ENCODE results near the gene LRRC71.

Gene LRRC71

GRCh38 chr1:156949127-156949526 is 28.7 kb downstream of the LRRC71 start:
- DNase-seq (ENCODE audit: low read depth): no peak
- no peak overlapping the region for H3K4me3 ChIP-seq (ENCODE audit: low read depth, low read length)
- TF ChIP-seq CTCF (IDR thresholded peaks at IDR 0.05; ENCODE audit: low read depth, low read length) (no peak), MYC (IDR thresholded peaks at IDR 0.05; ENCODE audit: low read depth, low read length) (no peak), MAX (IDR thresholded peaks at IDR 0.05; ENCODE audit: low read depth, low read length) (no peak), POLR2A (IDR thresholded peaks at IDR 0.05; ENCODE audit: extremely low read depth, insufficient read length) (no peak)

- H3K4me3 ChIP-seq (ENCODE audit: low read depth, low read length): no peak overlapping the region
- no peak for TF ChIP-seq MYC (IDR thresholded peaks at IDR 0.05; ENCODE audit: low read depth, low read length)
- TF ChIP-seq POLR2A (IDR thresholded peaks at IDR 0.05; ENCODE audit: extremely low read depth, insufficient read length): no peak
- no peak for TF ChIP-seq CTCF (IDR thresholded peaks at IDR 0.05; ENCODE audit: low read depth, low read length)
- TF ChIP-seq MAX (IDR thresholded peaks at IDR 0.05; ENCODE audit: low read depth, low read length): no peak
- DNase-seq (ENCODE audit: low read depth): no peak
These were observed 30.9 kb downstream of the LRRC71 start for GRCh38 chr1:156951371-156951770.

GRCh38 chr1:156953571-156953970 is 33.1 kb downstream of the LRRC71 start:
- H3K4me3 ChIP-seq (ENCODE audit: low read depth, low read length): no peak overlapping the region
- no peak for DNase-seq (ENCODE audit: low read depth)
- TF ChIP-seq POLR2A (IDR thresholded peaks at IDR 0.05; ENCODE audit: extremely low read depth, insufficient read length) (no peak), MYC (IDR thresholded peaks at IDR 0.05; ENCODE audit: low read depth, low read length) (no peak), MAX (IDR thresholded peaks at IDR 0.05; ENCODE audit: low read depth, low read length) (no peak), CTCF (IDR thresholded peaks at IDR 0.05; ENCODE audit: low read depth, low read length) (no peak)

GRCh38 chr1:156956333-156956732 is 35.9 kb downstream of the LRRC71 start:
- no peak for TF ChIP-seq CTCF (IDR thresholded peaks at IDR 0.05; ENCODE audit: low read depth, low read length)
- no peak for TF ChIP-seq MYC (IDR thresholded peaks at IDR 0.05; ENCODE audit: low read depth, low read length)
- TF ChIP-seq POLR2A (IDR thresholded peaks at IDR 0.05; ENCODE audit: extremely low read depth, insufficient read length): no peak
- no peak for TF ChIP-seq MAX (IDR thresholded peaks at IDR 0.05; ENCODE audit: low read depth, low read length)
- DNase-seq (ENCODE audit: low read depth): no peak

GRCh38 chr1:156957634-156958033 is 37.2 kb downstream of the LRRC71 start:
- no peak overlapping the region for H3K4me3 ChIP-seq (ENCODE audit: low read depth, low read length)
- DNase-seq (ENCODE audit: low read depth): no peak
- TF ChIP-seq MYC (IDR thresholded peaks at IDR 0.05; ENCODE audit: low read depth, low read length) (no peak), MAX (IDR thresholded peaks at IDR 0.05; ENCODE audit: low read depth, low read length) (no peak), POLR2A (IDR thresholded peaks at IDR 0.05; ENCODE audit: extremely low read depth, insufficient read length) (no peak), CTCF (IDR thresholded peaks at IDR 0.05; ENCODE audit: low read depth, low read length) (no peak)

More at GRCh38 chr1:156956333-156956732, 35.9 kb downstream of the LRRC71 start:
- no peak overlapping the region for H3K4me3 ChIP-seq (ENCODE audit: low read depth, low read length)
